ENCODE measurements around the gene RASGRF2.

Gene RASGRF2

GRCh38 chr5:81181576-81182316 lies 221.6 kb downstream of the RASGRF2 start:
- no peak for DNase-seq (ENCODE audit: low read depth in 2 of 2)
- TF ChIP-seq CTCF (IDR thresholded peaks at IDR 0.05; ENCODE audit: low read depth, low read length): no peak
- H3K4me3 ChIP-seq (replicated peaks in 1 of 2; ENCODE audit: low read depth in 2 of 2, low read length in 2 of 2): no peak overlapping the region

GRCh38 chr5:81182396-81183390 lies 222.5 kb downstream of the RASGRF2 start:
- TF ChIP-seq CTCF (IDR thresholded peaks at IDR 0.05; ENCODE audit: low read depth, low read length): no peak
- no peak for DNase-seq (ENCODE audit: low read depth in 2 of 2)
- H3K4me3 ChIP-seq (replicated peaks in 1 of 2; ENCODE audit: low read depth in 2 of 2, low read length in 2 of 2): no peak overlapping the region

- no peak for TF ChIP-seq CTCF (IDR thresholded peaks at IDR 0.05; ENCODE audit: low read depth, low read length)
- no peak for DNase-seq (ENCODE audit: low read depth in 2 of 2)
These were observed 223.9 kb downstream of the RASGRF2 start for GRCh38 chr5:81183811-81184748.

GRCh38 chr5:81184749-81185110 lies 224.6 kb downstream of the RASGRF2 start:
- no peak for TF ChIP-seq CTCF (IDR thresholded peaks at IDR 0.05; ENCODE audit: low read depth, low read length)
- H3K4me3 ChIP-seq (replicated peaks in 1 of 2; ENCODE audit: low read depth in 2 of 2, low read length in 2 of 2): no peak overlapping the region

More at GRCh38 chr5:81183811-81184748, 223.9 kb downstream of the RASGRF2 start:
- no peak overlapping the region for H3K4me3 ChIP-seq (replicated peaks in 1 of 2; ENCODE audit: low read depth in 2 of 2, low read length in 2 of 2)

GRCh38 chr5:81187885-81188284 lies 227.7 kb downstream of the RASGRF2 start:
- TF ChIP-seq CTCF (IDR thresholded peaks at IDR 0.05; ENCODE audit: low read depth, low read length): no peak
- no peak overlapping the region for H3K4me3 ChIP-seq (replicated peaks in 1 of 2; ENCODE audit: low read depth in 2 of 2, low read length in 2 of 2)
- DNase-seq (ENCODE audit: low read depth in 2 of 2): no peak

More at GRCh38 chr5:81184749-81185110, 224.6 kb downstream of the RASGRF2 start:
- DNase-seq (ENCODE audit: low read depth in 2 of 2): no peak

GRCh38 chr5:81188962-81189361 lies 228.8 kb downstream of the RASGRF2 start:
- no peak for DNase-seq (ENCODE audit: low read depth in 2 of 2)
- TF ChIP-seq CTCF (IDR thresholded peaks at IDR 0.05; ENCODE audit: low read depth, low read length): no peak

More at GRCh38 chr5:81188962-81189361, 228.8 kb downstream of the RASGRF2 start:
- H3K4me3 ChIP-seq (replicated peaks in 1 of 2; ENCODE audit: low read depth in 2 of 2, low read length in 2 of 2): no peak overlapping the region

Measured in cardiac fibroblast (primary cell).